H1 (cell line): ENCODE results near the gene SNRNP70. TPM values are rescaled to one million over a fixed set of nuclear protein-coding genes. Genes with fewer than 3 reads are reported as not detected.

Source experiments
- PHF8 ChIP-seq: fragments of 200-600 bp; sonication (generic); conservative IDR thresholded peaks from 2 replicates; pipeline ENCODE4 v1.7.1; 2012; ENCODE audit warnings: low read depth, mild to moderate bottlenecking, inconsistent platforms, low read length, moderate library complexity
- POLR2A ChIP-seq, 2 experiments: IDR thresholded peaks; 1 replicate in 1 of 2; 2 replicates in 1 of 2; pipeline ENCODE4 v1.6.1; 2011; ENCODE audit warnings: low read depth in 2 of 2, low read length in 2 of 2, mild to moderate bottlenecking in 2 of 2; ENCODE audit errors: control extremely low read depth in 1 of 2
- POLR2AphosphoS5 ChIP-seq: IDR thresholded peaks from 2 replicates; pipeline ENCODE4 v1.6.1; 2011; ENCODE audit warnings: low read depth, low read length
- TAF7 ChIP-seq: optimal IDR thresholded peaks from 2 replicates; pipeline ENCODE3; 2011; ENCODE audit warnings: low read depth, mild to moderate bottlenecking, inconsistent platforms, low read length, moderate library complexity, borderline replicate concordance
- polyA plus RNA-seq, 7 experiments: library from polyadenylated mRNA; depleted of rRNA in 3 of 7; stranded (reverse) in 5 of 7; unstranded in 2 of 7; fragments of >200 nt in 5 of 7; fragments of 200-250 nt in 2 of 7; gene quantifications; 1 replicate in 5 of 7; 2 replicates in 1 of 7; 4 replicates in 1 of 7; pipeline versions ENCODE4 v1.2.1 to v1.2.3, GENCODE V29; 2011 to 2013; ENCODE audit warnings: missing spikeins in 2 of 7, mixed read lengths in 2 of 7
- total RNA-seq: library from RNA; stranded (reverse); fragmentation: NEBNext Ultra II Directional; extraction: Animal tissue kit (Norgen Biotek cat#: 25700); gene quantifications from 2 replicates; pipeline ENCODE4 v1.2.1, GENCODE V29; 2021

SNRNP70 gene
- total and polyA plus RNA-seq, 2 of the 8 experiments (the other 6 are each of a cell fraction or from before 2014, with no cell fraction given), result 231 to 235 TPM

- TF ChIP-seq TAF7 (no peak), POLR2A (IDR thresholded peaks at IDR 0.05; ENCODE audit: control extremely low read depth in 1 of 2, low read depth in 2 of 2, low read length in 2 of 2) (no peak), PHF8 (no peak), POLR2AphosphoS5 (no peak)
Observed at GRCh38 chr19:49061000-49061399, 24.3 kb upstream of the SNRNP70 start (continued).
